T-helper 1 cell treated with Interleukin-12 subunit alpha and Interleukin-12 subunit beta and Interleukin-4 antibody, amounts not matched to agents 30 ng/mL and 1 ng/mL, for 36 hours (primary cell): ENCODE measurements around the gene MACROH2A1. TPM values are rescaled to one million over a fixed set of nuclear protein-coding genes. Genes with fewer than 3 reads are reported as not detected.

Source experiments
- intact Hi-C: fragments of 100-400 bp; cut with micrococcal nuclease; formaldehyde crosslinking; loops from one replicate; pipeline ENCODE4 v1.15.1; 2024
- total RNA-seq: library from RNA; stranded (reverse); gene quantifications from 2 replicates; pipeline ENCODE4 v1.2.3, GENCODE V29; 2022

MACROH2A1 gene
- total RNA-seq, 1 donor from 2014 or later: 304 TPM

- intact Hi-C loops: loop anchor here (1.0 to 5.0 kb wide), 2 partner anchors 38 to 67 kb away; partner anchors contain the start of gene MACROH2A1
These were observed 39.5 kb downstream of the MACROH2A1 start for GRCh38 chr5:135359374-135360165.

GRCh38 chr5:135357685-135358084 is 41.3 kb downstream of the MACROH2A1 start:
- intact Hi-C loops: no loop called here

- intact Hi-C loops: no loop called here
These were observed 42.3 kb downstream of the MACROH2A1 start for GRCh38 chr5:135356522-135357318.

GRCh38 chr5:135355169-135355568 is 43.9 kb downstream of the MACROH2A1 start:
- intact Hi-C loops: no loop called here

DNA sequence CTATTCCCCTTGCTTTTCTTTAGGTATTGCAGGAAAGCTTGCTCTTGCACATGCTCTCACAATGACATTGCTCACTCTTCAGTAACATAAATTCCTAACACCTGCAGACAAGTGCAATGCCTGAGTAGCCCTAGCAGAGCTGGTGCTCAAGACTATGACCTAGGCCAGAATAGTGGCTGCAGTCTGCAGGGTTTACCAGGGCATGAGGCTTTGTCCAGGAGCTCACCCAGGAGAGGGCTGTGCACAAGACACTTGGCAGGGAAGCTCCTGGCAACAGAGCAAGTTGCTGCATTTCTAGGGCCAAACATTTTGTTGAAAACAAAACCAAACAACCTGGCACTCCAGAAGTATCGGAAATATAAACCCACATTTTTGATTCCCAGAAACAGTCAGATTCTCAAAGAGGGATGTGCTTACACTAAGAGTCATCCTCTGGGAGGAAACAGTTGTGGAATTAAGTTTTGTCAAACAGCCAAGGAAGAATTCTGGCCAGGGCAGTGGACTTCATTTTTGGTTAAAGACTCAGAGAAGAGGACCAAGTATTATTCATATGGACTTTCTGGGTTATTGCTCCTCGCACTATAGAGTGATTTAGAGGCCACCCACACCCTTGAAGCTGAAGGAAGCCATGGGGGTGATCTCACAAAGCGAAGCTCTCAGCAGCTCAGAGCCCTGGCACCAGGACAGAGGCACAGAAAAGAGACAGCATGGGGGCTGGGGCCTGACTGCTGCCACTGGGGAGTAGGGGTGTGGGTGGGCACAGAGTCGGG is 44.9 kb downstream of the MACROH2A1 start:
- intact Hi-C loops: no loop called here

GRCh38 chr5:135350536-135350935 is 48.5 kb downstream of the MACROH2A1 start:
- intact Hi-C loops: no loop called here

DNA sequence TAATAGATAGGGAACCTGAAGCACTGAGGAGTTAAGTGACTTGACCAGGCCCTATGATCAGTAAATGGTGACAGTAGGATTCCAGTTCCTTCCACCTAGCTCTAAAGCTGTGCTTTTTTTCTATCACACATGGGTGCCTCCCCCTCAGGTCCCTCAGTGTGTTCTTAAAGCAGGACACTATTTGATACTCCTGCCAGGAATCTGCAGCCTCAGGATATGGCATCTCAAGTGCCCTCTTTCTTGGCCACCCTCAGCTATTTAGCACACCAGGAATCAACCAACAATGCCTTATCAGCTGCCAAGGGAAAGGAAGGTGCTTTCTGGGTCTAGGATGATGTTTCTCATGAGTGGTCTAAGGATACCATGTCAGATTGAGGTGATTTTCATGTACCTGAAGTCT is 49.1 kb downstream of the MACROH2A1 start:
- intact Hi-C loops: no loop called here

GRCh38 chr5:135349451-135349850 is 49.6 kb downstream of the MACROH2A1 start:
- intact Hi-C loops: no loop called here

DNA sequence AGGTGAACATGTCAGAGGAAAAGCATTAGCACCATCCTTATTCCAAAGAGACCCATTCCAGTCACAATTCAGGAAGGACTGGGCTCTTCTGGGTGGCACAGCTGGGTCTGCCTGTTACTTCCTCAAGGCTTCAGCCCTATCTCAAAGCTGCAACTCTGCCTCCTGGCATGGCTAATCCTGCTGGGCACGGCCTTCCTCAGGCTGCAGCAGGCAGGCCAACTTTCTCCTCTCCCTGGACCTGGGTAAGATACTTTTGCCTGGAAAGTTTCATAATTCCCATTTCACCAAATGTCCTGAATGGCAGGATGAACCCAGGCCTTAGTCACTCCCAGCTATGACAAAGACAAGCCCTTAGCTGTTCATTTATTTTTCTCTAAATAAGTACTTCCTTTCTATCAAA is 50.1 kb downstream of the MACROH2A1 start:
- intact Hi-C loops: no loop called here

GRCh38 chr5:135347392-135347791 is 51.6 kb downstream of the MACROH2A1 start:
- intact Hi-C loops: no loop called here

DNA sequence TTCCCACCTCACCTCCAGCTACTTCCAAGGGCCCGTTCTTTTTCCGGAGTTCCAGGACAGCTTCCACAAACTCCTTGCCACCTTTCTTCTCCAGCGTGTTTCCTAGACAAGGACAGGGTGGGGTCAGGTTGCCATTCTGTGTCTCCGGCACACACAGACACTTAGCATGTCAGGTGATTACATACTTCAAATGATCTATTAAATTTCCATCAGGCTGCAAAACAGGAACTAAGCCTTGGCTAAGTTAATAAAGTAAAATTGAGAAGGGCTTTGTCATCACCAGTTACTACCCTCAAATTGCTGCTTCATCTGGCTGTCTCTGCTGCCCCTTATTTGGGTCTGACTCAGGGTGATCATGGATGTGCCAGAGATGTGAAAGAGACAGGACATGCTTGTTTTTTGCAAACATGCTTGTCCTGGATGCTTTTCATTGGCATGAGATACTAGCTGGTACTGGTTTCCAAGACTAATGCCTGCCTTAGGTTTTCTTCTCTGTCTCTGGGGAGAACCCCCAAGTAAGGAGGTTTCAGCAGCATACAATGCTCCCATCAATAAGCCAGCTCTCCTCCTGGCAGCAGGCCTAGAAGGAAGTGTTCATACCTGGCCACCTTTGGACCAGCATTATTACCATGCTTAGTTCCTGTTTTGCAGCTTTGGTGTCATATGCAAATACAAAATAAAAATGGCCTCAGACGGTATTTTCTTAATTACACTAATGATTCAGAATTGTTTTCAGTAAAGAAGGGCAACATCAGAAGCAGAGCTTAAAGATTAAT is 52.9 kb downstream of the MACROH2A1 start:
- intact Hi-C loops: no loop called here

DNA sequence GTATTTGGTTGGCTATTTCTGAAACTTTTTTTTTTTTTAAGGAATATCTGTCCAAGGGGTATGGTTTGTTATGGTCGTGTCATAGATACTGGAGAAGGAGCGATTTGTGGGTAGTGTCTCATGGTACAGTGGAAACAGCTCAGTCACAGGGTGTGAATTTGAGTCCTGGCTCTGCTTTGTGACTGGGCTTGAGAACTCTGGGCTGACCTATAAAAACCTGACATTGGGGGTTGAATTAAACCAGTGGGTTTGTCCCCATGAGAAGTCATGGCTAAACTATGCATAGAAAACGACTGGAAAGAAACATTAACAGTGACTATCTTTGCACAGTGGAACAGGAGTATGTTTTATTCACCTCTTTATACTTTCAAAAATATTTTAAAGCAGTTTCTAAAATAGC is 54.7 kb downstream of the MACROH2A1 start:
- intact Hi-C loops: no loop called here

DNA sequence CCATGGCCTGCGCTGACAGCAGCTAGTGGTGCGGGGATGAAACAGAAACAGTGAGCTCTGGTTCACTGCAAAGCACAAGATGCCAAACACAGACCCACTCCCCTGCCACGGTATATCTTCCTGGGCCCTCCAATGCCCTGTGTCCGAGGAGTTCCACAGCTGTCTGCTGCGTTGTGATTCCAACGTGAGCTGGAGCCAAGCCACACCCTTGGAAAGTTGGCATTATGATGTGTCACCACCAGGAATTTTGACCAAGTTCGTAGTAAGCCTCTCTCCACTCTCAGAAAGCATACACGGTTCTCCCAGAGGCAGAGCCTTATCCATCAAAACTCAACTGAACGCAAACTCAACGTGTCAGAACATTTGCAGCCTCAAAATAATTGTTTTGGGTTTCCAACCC is 55.6 kb downstream of the MACROH2A1 start:
- intact Hi-C loops: no loop called here

- intact Hi-C loops: no loop called here
These were observed 56.5 kb downstream of the MACROH2A1 start for GRCh38 chr5:135342551-135342875.

DNA sequence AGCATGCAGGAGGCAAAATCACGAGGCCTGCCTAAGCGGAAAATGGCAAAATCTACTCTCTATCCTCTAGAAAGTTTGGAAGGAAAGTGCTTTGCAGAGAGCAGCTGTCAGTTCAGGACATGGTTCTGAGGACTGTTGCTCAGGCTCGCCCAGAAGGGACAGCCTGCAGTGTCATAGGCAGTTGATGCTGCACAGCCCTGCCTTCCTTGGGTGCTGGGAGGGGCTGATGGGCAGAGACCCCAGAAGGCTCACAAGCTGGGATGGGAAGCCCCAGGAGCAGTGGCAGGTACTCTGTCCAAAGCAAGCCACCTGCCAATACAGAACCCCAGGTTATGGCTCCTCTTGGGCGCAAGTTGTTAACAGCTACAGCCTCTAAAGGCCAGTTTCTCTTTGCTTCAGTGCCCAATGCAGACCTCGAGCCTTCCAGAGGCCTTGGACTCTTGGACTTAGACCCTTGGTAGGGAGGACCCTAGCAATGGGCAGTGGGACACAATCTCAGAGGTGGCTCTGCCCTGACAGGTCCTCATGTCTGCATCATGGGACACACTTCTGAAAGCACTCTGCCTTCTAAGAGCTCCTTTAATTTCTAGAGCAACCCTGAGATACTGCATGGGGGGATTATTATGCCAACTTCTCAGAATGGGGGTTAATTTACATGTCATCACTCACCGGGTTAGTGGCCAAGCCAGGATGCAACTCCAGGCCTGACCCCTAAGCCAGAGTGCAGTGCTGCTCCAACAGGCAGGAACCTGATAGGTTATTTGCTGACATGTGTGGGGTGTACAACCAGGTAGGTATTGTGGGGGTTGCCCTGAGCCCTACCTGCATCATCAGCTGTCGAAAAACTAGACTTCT is 57.1 kb downstream of the MACROH2A1 start:
- intact Hi-C loops: no loop called here

GRCh38 chr5:135341016-135341666 is 57.9 kb downstream of the MACROH2A1 start:
- intact Hi-C loops: no loop called here

GRCh38 chr5:135340568-135340967 is 58.5 kb downstream of the MACROH2A1 start:
- intact Hi-C loops: no loop called here

- intact Hi-C loops: no loop called here
These were observed 59.4 kb downstream of the MACROH2A1 start for GRCh38 chr5:135339623-135340022.

DNA sequence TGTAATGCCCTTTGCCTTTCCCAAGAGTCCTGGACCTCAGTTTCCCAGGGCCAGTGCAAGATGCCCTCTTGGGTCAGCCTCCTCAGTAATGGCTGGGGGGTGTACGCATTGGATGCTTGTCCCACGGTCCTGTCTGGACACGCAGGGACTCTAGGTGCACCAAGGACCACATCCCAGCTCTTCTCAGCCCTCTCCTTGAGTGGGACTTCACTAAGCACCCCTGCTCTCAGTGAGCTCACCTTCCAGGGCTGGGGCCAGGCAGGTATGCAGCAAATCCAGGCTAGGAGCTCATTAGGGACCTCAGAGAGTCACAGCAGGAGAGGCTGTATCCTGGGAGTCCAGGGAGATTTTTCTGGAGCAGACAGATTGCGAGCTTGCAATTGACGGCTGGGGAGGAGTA is 59.8 kb downstream of the MACROH2A1 start:
- intact Hi-C loops: no loop called here

DNA sequence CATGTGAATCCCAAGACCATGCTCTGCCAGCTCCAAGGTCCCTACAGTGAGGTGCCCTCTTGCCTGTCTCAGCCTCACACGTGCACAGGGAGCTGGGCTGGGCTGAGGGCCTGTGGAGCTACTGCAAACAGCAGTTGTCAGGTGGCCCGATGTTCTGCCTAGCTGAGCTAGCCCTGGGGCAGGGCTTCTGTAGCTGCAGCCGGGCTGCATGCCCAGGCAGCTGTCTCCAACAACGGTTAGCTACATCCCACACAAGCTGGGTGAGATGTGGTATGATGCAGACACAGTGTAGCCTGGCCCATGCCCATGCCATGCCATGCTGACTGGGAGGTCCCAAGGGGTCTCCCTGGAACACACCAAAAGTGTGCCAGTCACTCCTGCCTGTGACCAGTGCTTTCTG is 62.0 kb downstream of the MACROH2A1 start:
- intact Hi-C loops: no loop called here
